ENCODE results near the gene ALDH1L2. TPM values are rescaled to one million over a fixed set of nuclear protein-coding genes. Genes with fewer than 3 reads are reported as not detected.

The ALDH1L2 gene
- total RNA-seq, 1 experiment from 2014 or later: 1.9 TPM

GRCh38 chr12:105040476-105040875 is 43.8 kb downstream of the ALDH1L2 start:
- H4K5ac ChIP-seq (ENCODE audit: insufficient read length, low read depth, low read length): no peak overlapping the region
- DNase-seq: no peak
- Mint-ChIP-seq H3K27me3 (ENCODE audit: low read depth) (no peaks in the 10 kb centered on the region), H3K4me1 (no peaks in the 10 kb centered on the region), H3K4me3 (no peak overlapping the region), H3K27ac (no peak overlapping the region), H3K36me3 (ENCODE audit: insufficient read depth in 1 of 3, low read depth in 3 of 3) (peaks cover 2 to 8% (median 3%) of the 10 kb centered on the region in 3 experiments; a peak in 2 of 7 replicates), H3K9me3 (no peaks in the 10 kb centered on the region)
- no peak overlapping the region for H2BK5ac ChIP-seq (ENCODE audit: insufficient read length, low read length)
- H2AK5ac ChIP-seq (ENCODE audit: insufficient read length, low read length): no peak overlapping the region
- no peak overlapping the region for H2AFZ ChIP-seq (ENCODE audit: low read length)
- H2BK120ac ChIP-seq (ENCODE audit: low read depth, low read length, poor library complexity, severe bottlenecking): no peak overlapping the region
- TF ChIP-seq CTCF (conservative IDR thresholded peaks at IDR 0.05): no peak
- H3K9me3 ChIP-seq (ENCODE audit: control insufficient read depth, low read depth, low read length): no peaks in the 10 kb centered on the region
- no peak overlapping the region for H3K14ac ChIP-seq (ENCODE audit: insufficient read depth, low read length)
- no peaks in the 10 kb centered on the region for H3K27me3 ChIP-seq (ENCODE audit: insufficient read depth, low read length)
- no peaks in the 10 kb centered on the region for H3K79me2 ChIP-seq (ENCODE audit: insufficient read depth, low read length)
- no peak overlapping the region for H3K27ac ChIP-seq (ENCODE audit: insufficient read length, low read depth, low read length)
- no peak overlapping the region for H3K9ac ChIP-seq (ENCODE audit: extremely low read depth, insufficient read length, low read length)
- H3K23me2 ChIP-seq (ENCODE audit: insufficient read length, low read depth, low read length, poor library complexity, severe bottlenecking): no peaks in the 10 kb centered on the region
- no peaks in the 10 kb centered on the region for H3K4me1 ChIP-seq (ENCODE audit: insufficient read depth, low read length)
- no peaks in the 10 kb centered on the region for H3K79me1 ChIP-seq (ENCODE audit: insufficient read depth, low read depth, low read length, poor library complexity, severe bottlenecking)
- no peak overlapping the region for H4K8ac ChIP-seq (replicated peaks; ENCODE audit: insufficient read length, low read depth, low read length)
- no peak overlapping the region for H2BK12ac ChIP-seq (ENCODE audit: insufficient read length, low read depth, low read length)
- no peak overlapping the region for H3K56ac ChIP-seq (ENCODE audit: insufficient read length, low read depth, low read length)
- no peak overlapping the region for H3T11ph ChIP-seq (ENCODE audit: low read length)
- no peak overlapping the region for H4K91ac ChIP-seq (ENCODE audit: insufficient read length, low read depth, low read length)
- H4K20me1 ChIP-seq (ENCODE audit: control insufficient read depth, insufficient read depth, insufficient read length): no peaks in the 10 kb centered on the region
- H3K23ac ChIP-seq (ENCODE audit: insufficient read length, low read depth, low read length): no peak overlapping the region
- no peak overlapping the region for H3K4ac ChIP-seq (ENCODE audit: low read depth, low read length)
- no peak overlapping the region for H3K4me2 ChIP-seq (ENCODE audit: insufficient read depth, insufficient read length, low read length)
- WGBS (ENCODE audit: extremely low coverage, insufficient read length, low lambda C conversion rate): no CpG with 5 or more reads among the region's 2 CpGs
- no peak overlapping the region for H2BK20ac ChIP-seq (ENCODE audit: low read depth, low read length, poor library complexity, severe bottlenecking)
- no peak overlapping the region for H3K18ac ChIP-seq (ENCODE audit: insufficient read length, low read depth, low read length)
- no peak overlapping the region for H2BK15ac ChIP-seq (ENCODE audit: low read depth, low read length)

Measured in H9 (cell line).